Uterus (tissue), 4 donors: ENCODE data around the gene SH2B3. TPM values are rescaled to one million over a fixed set of nuclear protein-coding genes. Genes with fewer than 3 reads are reported as not detected.

Experiments
- DNase-seq, 2 donors: peaks; one replicate each; pipeline ENCODE4 v3.0.0-alpha.2; 2019 to 2020
- H3K27ac ChIP-seq, 2 donors: fragments of 200-600 bp; sonication (generic); 1 replicate in 1 of 2; 2 replicates in 1 of 2; pipeline ENCODE4 v1.5.1; 2016 to 2018
- H3K27me3 ChIP-seq, 2 donors: fragments of 200-600 bp; sonication (generic); one replicate each; pipeline ENCODE4 v1.5.1; 2018 to 2019; ENCODE audit warnings: control low read depth in 1 of 2
- H3K36me3 ChIP-seq, 2 donors: fragments of 200-600 bp; sonication (generic); one replicate each; pipeline ENCODE4 v1.5.1; 2019; ENCODE audit warnings: control low read depth in 1 of 2
- H3K4me1 ChIP-seq, 2 donors: fragments of 200-600 bp; sonication (generic); one replicate each; pipeline ENCODE4 v1.5.1; 2018 to 2019; ENCODE audit warnings: control low read depth in 1 of 2
- H3K4me3 ChIP-seq, 2 donors: fragments of 200-600 bp; sonication (generic); 1 replicate in 1 of 2; 2 replicates in 1 of 2; pipeline ENCODE4 v1.5.1; 2018 to 2019; ENCODE audit warnings: mild to moderate bottlenecking in 1 of 2
- H3K9me3 ChIP-seq, 2 donors: fragments of 200-600 bp; sonication (generic); one replicate each; pipeline ENCODE4 v1.5.1; 2019; ENCODE audit warnings: control low read depth in 1 of 2
- POLR2A ChIP-seq, 2 donors: fragments of 450-650 bp; IDR thresholded peaks; one replicate each; pipeline ENCODE4 v1.6.1; 2016; ENCODE audit warnings: antibody characterized with exemption in 2 of 2, mild to moderate bottlenecking in 1 of 2, moderate library complexity in 1 of 2
- intact Hi-C: fragments of 100-400 bp; cut with DNase I; formaldehyde crosslinking; loops from one replicate; pipeline ENCODE4 v1.15.1; 2023; ENCODE audit warnings: low total_unique reads
- total RNA-seq, 4 donors: library from RNA; depleted of rRNA in 3 of 4; stranded (reverse); fragments of >200 nt in 3 of 4; gene quantifications; one replicate each; pipeline versions ENCODE4 v1.1.0 to v1.2.4, GENCODE V29; 2014 to 2023
- TF ChIP-seq, protein P1 (sequence below), 4 experiments: fragments of 200-600 bp in 2 of 4; fragments of 450-650 bp in 2 of 4; sonication (generic) in 2 of 4; IDR thresholded peaks; one replicate each; pipeline ENCODE4 v1.5.1; 2016 to 2019; ENCODE audit warnings: antibody characterized with exemption in 4 of 4, mild to moderate bottlenecking in 2 of 4, moderate library complexity in 1 of 4
- donor health status: DM: yes; HTN: yes; CAD: no.

SH2B3 gene
- total RNA-seq, 4 donors from 2014 or later: 11.8 to 31.3 (median 21.8) TPM

DNA sequence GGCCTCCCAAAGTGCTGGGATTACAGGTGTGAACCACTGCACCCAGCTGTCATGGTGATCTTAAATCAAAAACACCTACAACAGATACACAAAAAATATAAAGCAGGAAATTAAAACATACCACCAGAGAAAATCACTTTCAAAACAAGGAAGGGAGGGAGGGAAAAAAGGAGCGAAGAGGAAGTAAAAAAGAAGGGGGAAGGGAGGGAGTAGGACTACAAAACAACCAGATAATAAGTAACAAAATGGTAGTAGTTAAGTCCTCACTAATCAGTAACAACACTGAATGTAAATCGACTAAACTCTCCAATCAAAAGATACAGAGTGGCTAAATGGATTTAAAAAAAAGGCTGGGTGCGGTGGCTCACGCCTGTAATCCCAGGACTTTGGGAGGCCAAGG lies 89.0 kb downstream of the SH2B3 start:
- no peak overlapping the region for H3K27ac ChIP-seq
- TF ChIP-seq, protein P1, sequence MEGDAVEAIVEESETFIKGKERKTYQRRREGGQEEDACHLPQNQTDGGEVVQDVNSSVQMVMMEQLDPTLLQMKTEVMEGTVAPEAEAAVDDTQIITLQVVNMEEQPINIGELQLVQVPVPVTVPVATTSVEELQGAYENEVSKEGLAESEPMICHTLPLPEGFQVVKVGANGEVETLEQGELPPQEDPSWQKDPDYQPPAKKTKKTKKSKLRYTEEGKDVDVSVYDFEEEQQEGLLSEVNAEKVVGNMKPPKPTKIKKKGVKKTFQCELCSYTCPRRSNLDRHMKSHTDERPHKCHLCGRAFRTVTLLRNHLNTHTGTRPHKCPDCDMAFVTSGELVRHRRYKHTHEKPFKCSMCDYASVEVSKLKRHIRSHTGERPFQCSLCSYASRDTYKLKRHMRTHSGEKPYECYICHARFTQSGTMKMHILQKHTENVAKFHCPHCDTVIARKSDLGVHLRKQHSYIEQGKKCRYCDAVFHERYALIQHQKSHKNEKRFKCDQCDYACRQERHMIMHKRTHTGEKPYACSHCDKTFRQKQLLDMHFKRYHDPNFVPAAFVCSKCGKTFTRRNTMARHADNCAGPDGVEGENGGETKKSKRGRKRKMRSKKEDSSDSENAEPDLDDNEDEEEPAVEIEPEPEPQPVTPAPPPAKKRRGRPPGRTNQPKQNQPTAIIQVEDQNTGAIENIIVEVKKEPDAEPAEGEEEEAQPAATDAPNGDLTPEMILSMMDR (IDR thresholded peaks at IDR 0.05): no peak
- no peak for TF ChIP-seq POLR2A (IDR thresholded peaks at IDR 0.05)
- no peak for DNase-seq
- H3K9me3 ChIP-seq: no peaks in the 10 kb centered on the region
- H3K27me3 ChIP-seq: no peaks in the 10 kb centered on the region
- intact Hi-C loops: no loop called here
- no peaks in the 10 kb centered on the region for H3K4me1 ChIP-seq
- H3K4me3 ChIP-seq: no peak overlapping the region
- H3K36me3 ChIP-seq: no peaks in the 10 kb centered on the region

Other genes starting within 250 kb of the SH2B3 start
- 10 to 100 TPM in 2 of 4 donors, under 1 TPM in 2; under 0.01 to 15.1 (median 6.0) TPM for gene PHETA1, start 36.8 kb upstream of the SH2B3 start, total RNA-seq
- 100 to 1,000 TPM in 1 of 4 donors, 10 to 100 TPM in 3; 37.1 to 112 (median 66.0) TPM for gene ATXN2, start 193.4 kb downstream of the SH2B3 start, total RNA-seq